ENCODE results near the gene PPM1B. TPM values are rescaled to one million over a fixed set of nuclear protein-coding genes. Genes with fewer than 3 reads are reported as not detected.

The PPM1B gene
- total and polyA plus RNA-seq, 2 of the 8 experiments (the other 6 are each of a cell fraction or from before 2014, with no cell fraction given): 43.6 to 126 TPM

- TF ChIP-seq HDAC2 (IDR thresholded peaks at IDR 0.05; ENCODE audit: borderline replicate concordance in 1 of 2, low read depth in 2 of 2, low read length in 2 of 2): no peak
Measured at GRCh38 chr2:44135771-44136170, 32.9 kb upstream of the PPM1B start (continued).
